22Rv1 (cell line): ENCODE results near the gene PIK3AP1.

Experiments
- ZFX ChIP-seq: fragments of 450-650 bp; IDR thresholded peaks from 2 replicates; pipeline ENCODE4 v1.6.1; 2017; ENCODE audit warnings: antibody characterized with exemption, borderline replicate concordance
- TF ChIP-seq, protein P1 (sequence below): fragments of 450-650 bp; IDR thresholded peaks from 2 replicates; pipeline ENCODE4 v1.5.1; 2017; ENCODE audit warnings: mild to moderate bottlenecking

DNA sequence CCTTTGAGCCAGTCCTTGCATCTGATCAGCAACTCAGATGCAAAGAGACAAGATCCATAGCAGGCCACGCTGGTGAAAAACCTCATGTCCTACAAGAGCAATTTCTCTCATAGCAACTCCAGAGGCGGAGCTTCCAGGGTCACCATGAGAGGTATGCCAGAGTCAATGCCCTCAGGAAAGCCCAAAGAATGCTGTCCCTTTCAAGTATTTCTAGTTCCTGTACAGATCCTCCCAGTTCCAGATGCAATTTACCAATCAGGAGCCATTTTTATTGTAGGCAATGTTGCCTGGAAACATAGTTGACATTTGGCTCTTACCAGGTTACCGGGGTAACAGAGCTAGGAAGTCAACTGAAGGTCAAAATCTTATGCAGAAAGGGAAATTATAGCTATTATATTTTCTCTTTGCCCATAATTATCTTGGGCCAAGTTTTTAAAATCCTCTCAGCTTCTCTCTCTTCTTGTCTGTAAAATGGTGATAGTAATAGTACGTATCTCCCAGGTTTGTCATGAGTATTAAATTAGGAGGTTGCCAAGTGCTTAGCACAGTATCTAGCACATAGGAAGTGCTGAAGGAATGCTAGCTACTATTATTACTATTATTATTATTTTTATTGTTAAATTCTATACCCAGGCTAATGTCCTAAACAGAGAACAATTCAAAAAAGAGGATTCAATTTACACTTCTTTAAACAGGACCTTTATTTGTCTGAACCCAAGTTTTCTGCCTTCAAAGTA, 87.2 kb downstream of the PIK3AP1 start:
- TF ChIP-seq, protein P1, sequence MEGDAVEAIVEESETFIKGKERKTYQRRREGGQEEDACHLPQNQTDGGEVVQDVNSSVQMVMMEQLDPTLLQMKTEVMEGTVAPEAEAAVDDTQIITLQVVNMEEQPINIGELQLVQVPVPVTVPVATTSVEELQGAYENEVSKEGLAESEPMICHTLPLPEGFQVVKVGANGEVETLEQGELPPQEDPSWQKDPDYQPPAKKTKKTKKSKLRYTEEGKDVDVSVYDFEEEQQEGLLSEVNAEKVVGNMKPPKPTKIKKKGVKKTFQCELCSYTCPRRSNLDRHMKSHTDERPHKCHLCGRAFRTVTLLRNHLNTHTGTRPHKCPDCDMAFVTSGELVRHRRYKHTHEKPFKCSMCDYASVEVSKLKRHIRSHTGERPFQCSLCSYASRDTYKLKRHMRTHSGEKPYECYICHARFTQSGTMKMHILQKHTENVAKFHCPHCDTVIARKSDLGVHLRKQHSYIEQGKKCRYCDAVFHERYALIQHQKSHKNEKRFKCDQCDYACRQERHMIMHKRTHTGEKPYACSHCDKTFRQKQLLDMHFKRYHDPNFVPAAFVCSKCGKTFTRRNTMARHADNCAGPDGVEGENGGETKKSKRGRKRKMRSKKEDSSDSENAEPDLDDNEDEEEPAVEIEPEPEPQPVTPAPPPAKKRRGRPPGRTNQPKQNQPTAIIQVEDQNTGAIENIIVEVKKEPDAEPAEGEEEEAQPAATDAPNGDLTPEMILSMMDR, result no peak
- TF ChIP-seq ZFX, result no peak
